Activated CD4-positive, alpha-beta T cell treated with anti-CD3 and anti-CD28 coated beads, Interleukin-2, Interleukin-6, amounts not matched to agents 100 ng/mL and 50 ng/mL, durations not matched to agents 16 hours and 8 hours (primary cell): ENCODE measurements around the gene ZNF292.
"Not testable (repeated sequence)": the region's sequence is repeated elsewhere in the genome, so short reads cannot be mapped to it uniquely, and the experiment has no call there.

Experiments
- DNase-seq: peaks from one replicate; pipeline ENCODE4 v3.0.0-alpha.2; 2020

The ZNF292 gene

DNA sequence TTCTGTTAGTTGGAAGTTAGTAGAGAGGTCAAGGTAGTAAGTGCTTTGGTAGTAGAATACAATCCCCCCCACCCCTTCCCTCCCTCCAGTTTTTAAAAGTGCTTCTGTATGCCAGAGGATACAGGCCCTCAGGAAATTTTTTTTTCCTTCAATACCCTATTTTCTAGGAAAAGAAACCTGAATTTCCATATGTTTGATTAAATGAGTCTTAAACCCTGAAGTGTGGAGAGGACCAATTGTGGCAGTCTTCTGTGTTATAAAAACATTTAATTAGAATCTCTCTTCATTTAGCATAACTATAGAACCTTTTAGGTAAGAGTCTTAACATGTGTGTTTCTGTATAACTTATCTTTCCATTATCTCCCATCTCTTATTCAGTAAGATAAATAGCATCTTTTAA, 59.5 kb downstream of the ZNF292 start:
- no peak for DNase-seq

GRCh38 chr6:87220997-87221396, 65.6 kb downstream of the ZNF292 start:
- DNase-seq = no peak

DNA sequence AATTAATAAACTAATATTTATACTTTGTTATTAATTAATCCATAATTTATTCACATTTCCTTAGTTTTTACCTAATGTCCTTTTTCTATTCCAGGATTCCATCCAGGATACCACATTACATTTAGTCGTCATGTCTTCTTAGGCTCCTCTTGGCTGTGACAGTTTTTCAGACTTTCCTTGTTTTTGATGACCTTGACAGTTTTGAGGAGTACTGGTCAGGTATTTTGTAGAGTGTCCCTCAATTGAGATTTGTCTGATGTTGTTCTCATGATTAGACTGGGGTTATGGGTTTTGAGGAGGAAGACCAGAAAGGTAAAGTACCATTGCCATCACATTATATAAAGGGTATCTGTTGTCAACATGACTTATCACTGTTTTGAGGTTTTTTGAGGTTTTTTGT, 67.3 kb downstream of the ZNF292 start:
- no peak for DNase-seq

DNA sequence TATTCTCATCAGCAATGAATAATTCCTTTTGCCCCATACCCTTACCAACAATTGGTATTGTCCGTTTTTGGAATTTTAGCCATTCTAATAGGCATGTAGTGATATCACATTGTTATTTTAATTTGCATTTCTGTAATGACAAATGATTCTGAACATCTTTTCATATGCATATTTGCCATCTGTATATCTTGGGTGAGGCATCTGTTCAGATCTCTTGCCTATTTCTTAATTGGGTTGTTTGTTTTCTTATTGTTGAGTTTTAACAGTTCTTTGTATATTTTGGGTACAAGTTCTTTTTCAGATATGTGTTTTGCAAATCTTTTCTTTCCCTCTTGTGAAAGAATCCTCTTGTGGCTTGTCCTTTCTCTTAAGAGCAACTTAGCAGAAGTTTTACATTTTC, 69.6 kb downstream of the ZNF292 start:
- no peak for DNase-seq

DNA sequence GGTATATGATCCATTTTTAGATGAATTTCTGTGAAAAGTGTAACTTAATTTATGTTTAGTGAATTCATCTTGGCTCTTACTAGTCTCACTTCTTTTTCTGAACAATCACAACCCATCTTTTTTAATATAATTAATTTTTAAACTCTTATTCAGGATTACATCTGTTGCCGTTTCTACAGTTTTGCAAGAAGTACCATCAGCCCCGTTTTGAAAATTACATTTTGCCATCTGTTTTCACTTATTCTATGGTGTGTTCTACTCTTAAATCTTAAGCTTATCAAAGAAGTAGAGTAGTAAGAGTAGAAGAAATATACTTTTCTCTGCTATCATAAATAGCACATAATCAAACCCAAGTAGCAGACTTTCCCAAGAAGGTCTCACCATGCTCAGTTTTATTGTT, 70.1 kb downstream of the ZNF292 start:
- DNase-seq = no peak

DNA sequence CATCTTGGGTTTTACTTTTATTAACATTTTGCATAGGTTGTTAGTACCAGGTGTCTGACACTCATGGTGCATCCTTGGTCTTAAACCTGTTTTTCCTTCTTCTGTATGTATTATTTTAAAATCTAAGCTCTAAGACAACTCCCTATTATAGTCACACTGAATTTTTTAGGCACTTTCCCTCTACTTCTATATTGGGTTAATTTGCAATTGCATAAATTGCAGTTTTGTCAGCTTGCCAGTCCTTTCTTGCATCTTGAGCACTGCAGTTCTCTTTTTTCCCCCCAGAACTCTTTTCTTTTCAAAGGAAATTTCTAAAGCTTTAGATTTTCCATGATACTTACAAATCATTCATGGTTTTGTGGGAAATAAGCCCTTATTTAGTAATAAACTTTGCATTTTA, 70.6 kb downstream of the ZNF292 start:
- no peak for DNase-seq

GRCh38 chr6:87230801-87231200, 75.4 kb downstream of the ZNF292 start:
- no peak for DNase-seq

- DNase-seq = peak; percentile 5
Measured at GRCh38 chr6:87237804-87238203, 82.4 kb downstream of the ZNF292 start.

DNA sequence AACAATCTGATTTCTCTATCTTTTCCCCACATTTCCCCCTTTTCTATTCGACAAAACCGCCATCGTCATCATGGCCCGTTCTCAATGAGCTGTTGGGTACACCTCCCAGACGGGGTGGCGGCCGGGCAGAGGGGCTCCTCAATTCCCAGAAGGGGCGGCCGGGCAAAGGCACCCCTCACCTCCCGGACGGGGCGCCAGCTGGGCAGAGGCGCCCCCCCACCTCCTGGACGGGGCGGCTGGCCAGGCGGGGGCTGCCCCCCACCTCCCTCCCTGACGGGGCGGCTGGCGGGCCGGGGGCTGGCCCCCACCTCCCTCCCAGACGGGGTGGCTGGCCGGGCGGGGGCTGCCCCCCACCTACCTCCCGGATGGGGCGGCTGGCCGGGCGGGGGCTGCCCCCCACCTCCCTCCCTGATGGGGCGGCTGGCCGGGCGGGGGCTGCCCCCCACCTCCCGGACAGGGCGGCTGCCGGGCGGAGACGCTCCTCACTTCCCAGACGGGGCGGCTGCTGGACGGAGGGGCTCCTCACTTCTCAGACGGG, 83.8 kb downstream of the ZNF292 start:
- not testable (repeated sequence) for DNase-seq

GRCh38 chr6:87241304-87241703, 85.9 kb downstream of the ZNF292 start:
- DNase-seq = no peak

DNA sequence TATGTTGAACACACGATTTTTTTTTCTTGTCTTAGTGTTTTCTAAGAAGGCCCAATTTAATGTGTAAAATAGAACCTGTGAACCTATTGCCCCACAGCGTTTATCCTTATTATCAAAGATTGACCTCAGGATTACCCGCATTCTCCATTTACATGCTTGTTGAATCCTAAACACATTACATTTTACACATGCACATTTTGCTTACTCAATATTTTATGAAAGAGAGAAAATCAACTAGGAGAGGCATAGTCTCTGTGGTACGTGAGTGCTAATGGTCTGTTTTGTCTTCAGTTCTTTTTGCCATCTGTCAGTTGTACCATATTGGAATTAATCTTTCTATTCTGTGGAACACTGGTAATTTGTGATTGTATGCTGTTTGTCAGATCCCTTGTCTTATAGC, 86.9 kb downstream of the ZNF292 start:
- DNase-seq = no peak

DNA sequence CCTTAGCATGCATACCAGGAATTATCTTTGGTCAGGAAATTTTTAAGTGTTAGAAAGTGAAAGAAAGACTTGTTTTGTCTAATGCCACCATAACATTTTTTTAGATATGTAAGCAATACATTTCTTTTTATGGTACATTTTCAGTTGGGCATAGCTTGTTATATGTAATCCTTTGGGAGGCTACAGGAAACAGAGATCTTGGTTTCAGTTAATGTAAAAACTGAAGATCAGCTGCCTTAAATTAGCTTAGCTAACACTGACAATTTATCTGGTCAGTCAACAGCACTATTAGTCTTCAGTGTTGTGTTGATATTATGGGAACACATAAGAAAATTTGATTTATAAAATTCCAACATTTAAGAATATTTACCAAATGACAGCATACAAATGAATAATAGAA, 88.4 kb downstream of the ZNF292 start:
- DNase-seq = no peak

DNA sequence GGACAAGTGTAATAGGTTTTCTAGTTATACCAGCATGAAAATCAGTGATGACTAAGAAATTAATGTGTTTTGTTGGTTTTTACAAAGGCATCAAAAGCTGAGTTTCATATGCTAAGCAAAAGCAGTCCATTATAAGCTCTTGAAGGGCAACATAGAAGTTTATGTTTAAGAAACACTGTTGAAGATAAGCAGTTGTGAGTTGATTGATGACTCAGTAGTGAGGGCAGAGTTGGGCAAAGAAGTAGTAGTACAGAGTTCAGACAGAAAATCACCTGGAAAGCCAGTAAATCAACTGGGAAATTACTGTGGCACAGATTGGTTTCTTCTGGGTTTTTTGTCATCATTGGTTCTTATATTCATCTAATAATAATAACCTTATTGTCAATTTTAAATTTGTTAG, 89.0 kb downstream of the ZNF292 start:
- no peak for DNase-seq

- no peak for DNase-seq
Measured at GRCh38 chr6:87250019-87250418, 94.7 kb downstream of the ZNF292 start.

DNA sequence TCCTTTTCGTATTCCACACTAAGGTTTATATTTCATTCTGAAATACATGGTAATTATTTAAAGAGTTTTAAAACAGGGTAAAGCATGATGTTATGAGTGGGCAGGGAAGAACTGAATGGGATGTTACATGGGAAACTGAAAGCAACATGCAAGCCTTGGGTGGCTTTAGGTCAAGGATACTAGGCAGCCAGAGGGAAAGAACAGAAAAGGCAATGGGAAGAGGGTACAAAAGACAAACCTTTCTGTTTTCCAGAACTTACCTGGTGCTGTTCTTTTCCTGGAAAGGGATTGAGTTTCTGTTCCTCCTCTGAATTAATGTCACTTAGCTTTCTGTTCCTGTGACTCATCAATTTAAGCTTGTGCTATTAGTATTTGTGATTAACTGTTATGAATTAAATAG, 95.9 kb downstream of the ZNF292 start:
- DNase-seq = no peak

GRCh38 chr6:87251725-87252124, 96.4 kb downstream of the ZNF292 start:
- DNase-seq = no peak

DNA sequence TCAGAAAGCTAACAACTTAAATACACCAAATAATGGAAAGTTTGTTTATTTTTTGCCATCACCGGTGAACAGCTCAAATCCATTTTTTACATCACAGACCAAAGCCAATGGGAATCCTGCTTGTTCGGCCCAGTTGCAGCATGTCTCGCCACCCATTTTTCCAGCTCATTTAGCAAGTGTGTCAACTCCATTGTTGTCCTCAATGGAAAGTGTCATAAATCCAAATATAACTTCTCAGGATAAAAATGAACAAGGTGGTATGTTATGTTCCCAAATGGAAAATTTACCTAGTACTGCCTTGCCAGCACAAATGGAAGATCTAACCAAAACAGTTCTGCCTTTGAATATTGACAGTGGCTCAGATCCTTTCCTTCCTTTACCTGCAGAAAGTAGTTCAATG, 101.7 kb downstream of the ZNF292 start:
- DNase-seq = no peak

GRCh38 chr6:87257565-87257964, 102.2 kb downstream of the ZNF292 start:
- DNase-seq = no peak

GRCh38 chr6:87257975-87258374, 102.6 kb downstream of the ZNF292 start:
- DNase-seq = no peak

GRCh38 chr6:87259791-87260190, 104.4 kb downstream of the ZNF292 start:
- DNase-seq = no peak

DNA sequence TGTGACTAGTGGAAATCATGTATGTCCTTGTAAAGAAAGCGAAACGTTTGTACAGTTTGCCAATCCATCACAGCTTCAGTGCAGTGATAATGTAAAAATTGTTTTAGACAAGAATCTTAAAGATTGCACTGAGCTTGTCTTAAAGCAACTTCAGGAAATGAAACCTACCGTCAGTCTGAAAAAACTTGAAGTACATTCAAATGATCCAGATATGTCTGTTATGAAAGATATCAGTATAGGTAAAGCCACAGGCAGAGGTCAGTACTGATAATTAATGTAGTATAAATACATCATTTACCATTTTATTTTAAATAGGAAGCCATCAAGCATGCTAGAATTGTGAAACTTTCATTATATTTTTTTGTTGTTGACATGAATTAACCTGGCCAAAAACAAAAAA, 106.2 kb downstream of the ZNF292 start:
- no peak for DNase-seq

- DNase-seq = no peak
Measured at GRCh38 chr6:87264481-87264880, 109.1 kb downstream of the ZNF292 start.

GRCh38 chr6:87274660-87275274, 119.4 kb downstream of the ZNF292 start:
- DNase-seq = no peak

- DNase-seq = no peak
Measured at GRCh38 chr6:87276624-87277023, 121.3 kb downstream of the ZNF292 start.

GRCh38 chr6:87277123-87277522, 121.8 kb downstream of the ZNF292 start:
- DNase-seq = no peak
